Natural killer cell treated with Interleukin-12 subunit alpha and Interleukin-12 subunit beta and Interleukin-15 and Interleukin-18, amount 100 ng/mL, for 72 hours (primary cell): ENCODE data around the gene PMEPA1. TPM values are rescaled to one million over a fixed set of nuclear protein-coding genes. Genes with fewer than 3 reads are reported as not detected.

Experiments used
- ATAC-seq, 2 donors: fragments of 150-1000 bp; cut with Tn5 transposase in 1 of 2; sonication (Bioruptor Pico), chemical (Tn5 transposase) in 1 of 2; 2 replicates each; pipeline ENCODE4 v1.10.0; 2021
- DNase-seq: peaks from one replicate; pipeline ENCODE4 v3.0.0; 2022; ENCODE audit warnings: low spot score
- H3K27ac Mint-ChIP-seq, 2 donors: 1 replicate in 1 of 2; 2 replicates in 1 of 2; pipeline ENCODE4 v1.8.0; 2022; ENCODE audit warnings: mixed read lengths in 2 of 2, mild to moderate bottlenecking in 1 of 2, moderate library complexity in 1 of 2
- H3K27me3 Mint-ChIP-seq, 2 donors: 1 replicate in 1 of 2; 2 replicates in 1 of 2; pipeline ENCODE4 v1.8.0; 2022; ENCODE audit warnings: mixed read lengths in 2 of 2
- H3K36me3 Mint-ChIP-seq: one replicate; pipeline ENCODE4 v1.8.0; 2022; ENCODE audit warnings: mixed read lengths
- H3K4me1 Mint-ChIP-seq, 2 donors: 1 replicate in 1 of 2; 2 replicates in 1 of 2; pipeline ENCODE4 v1.8.0; 2022; ENCODE audit warnings: low read depth in 2 of 2, mixed read lengths in 2 of 2, mild to moderate bottlenecking in 1 of 2
- H3K4me3 Mint-ChIP-seq: one replicate; pipeline ENCODE4 v1.8.0; 2022; ENCODE audit warnings: mixed read lengths
- H3K9me3 Mint-ChIP-seq: 2 replicates; pipeline ENCODE4 v1.8.0; 2022; ENCODE audit warnings: mixed read lengths
- total RNA-seq, 2 donors: library from RNA; stranded (reverse); gene quantifications; one replicate each; pipeline ENCODE4 v1.2.3, GENCODE V29; 2022

The PMEPA1 gene
- total RNA-seq, 2 donors from 2014 or later: 0.08 TPM; not detected in 1

GRCh38 chr20:57622201-57622570 lies 87.6 kb downstream of the PMEPA1 start:
- H3K4me1 Mint-ChIP-seq: peaks cover 55 to 59% of the 10 kb centered on the region in 2 donors

GRCh38 chr20:57621421-57622200 lies 88.2 kb downstream of the PMEPA1 start:
- DNase-seq (no peak), ATAC-seq (no peak)
- H3K27ac Mint-ChIP-seq: peak overlapping the region; percentile 91 to 93
- H3K27me3 Mint-ChIP-seq: no peaks in the 10 kb centered on the region
- H3K36me3 Mint-ChIP-seq: no peaks in the 10 kb centered on the region
- no peaks in the 10 kb centered on the region for H3K9me3 Mint-ChIP-seq
- H3K4me1 Mint-ChIP-seq: peaks cover 58 to 60% of the 10 kb centered on the region in 2 donors
- peak overlapping the region; percentile 73 for H3K4me3 Mint-ChIP-seq

More at GRCh38 chr20:57622201-57622570, 87.6 kb downstream of the PMEPA1 start:
- Mint-ChIP-seq H3K27ac (no peak overlapping the region), H3K27me3 (no peaks in the 10 kb centered on the region), H3K4me3 (peak overlapping the region; percentile 21), H3K36me3 (no peaks in the 10 kb centered on the region), H3K9me3 (no peaks in the 10 kb centered on the region)
- DNase-seq (no peak), ATAC-seq (no peak)

- H3K27me3 Mint-ChIP-seq: no peaks in the 10 kb centered on the region
- DNase-seq (no peak), ATAC-seq (no peak)
- peak overlapping the region; percentile 73 for H3K4me3 Mint-ChIP-seq
- no peaks in the 10 kb centered on the region for H3K9me3 Mint-ChIP-seq
- H3K36me3 Mint-ChIP-seq: no peaks in the 10 kb centered on the region
- peak overlapping the region; percentile 91 to 93 for H3K27ac Mint-ChIP-seq
- peaks cover 53 to 55% of the 10 kb centered on the region in 2 donors for H3K4me1 Mint-ChIP-seq
Measured at GRCh38 chr20:57620999-57621398, 88.8 kb downstream of the PMEPA1 start.

DNA sequence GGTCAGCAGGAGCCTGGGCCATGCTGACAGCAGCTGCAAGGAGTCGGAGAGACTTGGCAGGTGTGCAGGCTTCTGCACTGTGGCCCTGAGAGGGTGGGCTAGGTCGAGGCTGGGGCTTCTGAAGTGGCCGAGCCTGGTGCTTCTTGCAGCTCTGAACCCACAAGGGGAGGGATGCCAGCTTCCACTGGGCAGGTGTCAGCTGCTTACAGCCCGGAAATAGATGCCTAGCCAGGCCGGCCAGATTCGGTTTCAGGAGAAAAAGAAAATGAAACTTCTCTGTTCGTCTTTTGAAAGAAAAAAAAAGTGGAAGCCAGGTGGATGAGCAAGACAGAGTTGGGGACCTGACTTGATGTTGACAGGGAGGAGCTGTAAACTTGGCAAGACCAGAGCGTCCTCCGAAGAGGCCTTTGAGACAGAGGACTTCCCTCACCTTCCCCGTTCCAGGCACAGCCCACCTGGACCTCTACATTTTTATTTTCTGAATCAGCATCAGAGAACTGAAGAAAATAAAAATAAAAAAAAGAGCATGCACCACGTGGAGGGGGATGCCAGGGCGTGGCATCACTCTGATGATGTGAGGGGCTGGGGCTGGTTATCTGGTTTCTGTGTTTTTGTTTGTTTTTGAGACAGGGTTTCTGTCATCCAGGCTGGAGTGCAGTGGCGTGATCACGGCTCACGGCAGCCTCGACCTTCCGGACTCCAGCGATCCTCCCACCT lies 89.4 kb downstream of the PMEPA1 start, which contains the start of gene ZBP1:
Gene ZBP1, minus strand, starts transcription at position 153 of the 717 bp plus-strand sequence. Its CDS starts 131 bp downstream, at position 22.
- no peaks in the 10 kb centered on the region for H3K36me3 Mint-ChIP-seq
- peak within 1 kb of the TSS; percentile 91 to 93 for H3K27ac Mint-ChIP-seq
- H3K4me3 Mint-ChIP-seq: peak within 1 kb of the TSS; percentile 73
- peaks cover 49 to 51% of the 10 kb centered on the region in 2 donors for H3K4me1 Mint-ChIP-seq
- no peaks in the 10 kb centered on the region for H3K27me3 Mint-ChIP-seq
- DNase-seq: peak; percentile 70
- ATAC-seq: peak; percentile 50 to 70
- H3K9me3 Mint-ChIP-seq: no peaks in the 10 kb centered on the region

DNA sequence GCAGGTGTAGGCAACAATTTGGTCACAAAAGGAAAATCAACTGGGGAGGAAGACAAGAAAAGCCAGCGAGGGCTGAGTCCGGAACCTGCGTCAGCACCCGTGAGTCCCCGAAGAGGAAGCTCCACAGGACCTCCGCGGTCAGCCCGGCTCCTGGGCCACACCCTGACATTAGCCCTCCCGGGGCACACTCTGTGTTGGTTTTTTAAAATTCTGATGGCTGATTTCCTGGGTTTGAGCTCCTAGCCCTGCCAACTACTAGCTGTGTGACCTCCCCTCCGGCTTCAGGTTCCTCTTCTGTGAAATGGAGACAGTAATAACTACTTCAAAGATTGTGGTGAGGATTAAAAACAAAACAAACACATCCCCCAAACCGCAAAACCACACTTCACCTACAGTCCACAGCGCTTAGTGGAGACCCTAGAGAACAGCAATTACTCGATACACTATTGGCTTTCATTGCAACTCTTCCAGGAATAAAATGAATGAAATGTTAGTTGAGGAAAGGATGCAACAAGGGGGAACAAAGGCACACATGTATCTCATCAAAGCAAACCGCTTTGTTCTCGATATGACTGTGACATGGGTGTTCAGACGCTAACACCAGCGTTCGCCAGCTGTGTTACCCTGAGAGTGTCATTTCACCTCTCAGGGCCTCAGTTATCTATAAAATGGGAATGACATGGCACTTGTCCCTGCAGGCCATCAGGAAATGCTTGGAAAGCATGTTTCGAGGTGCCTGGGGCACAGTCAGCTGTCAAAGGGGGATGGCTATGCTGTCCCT lies 90.6 kb downstream of the PMEPA1 start:
- Mint-ChIP-seq H3K27me3 (no peaks in the 10 kb centered on the region), H3K9me3 (no peaks in the 10 kb centered on the region), H3K4me3 (peak overlapping the region; percentile 73), H3K36me3 (no peaks in the 10 kb centered on the region), H3K4me1 (peaks cover 49 to 52% of the 10 kb centered on the region in 2 donors), H3K27ac (peak overlapping the region; percentile 91 to 93)
- DNase-seq (peak; percentile 85), ATAC-seq (peak; percentile 87 to 88)

- Mint-ChIP-seq H3K4me3 (peak overlapping the region; percentile 73), H3K27me3 (no peaks in the 10 kb centered on the region)
- ATAC-seq: peak in 1 of 2 donors; percentile 0
Measured at GRCh38 chr20:57618764-57619050, 91.1 kb downstream of the PMEPA1 start.

DNA sequence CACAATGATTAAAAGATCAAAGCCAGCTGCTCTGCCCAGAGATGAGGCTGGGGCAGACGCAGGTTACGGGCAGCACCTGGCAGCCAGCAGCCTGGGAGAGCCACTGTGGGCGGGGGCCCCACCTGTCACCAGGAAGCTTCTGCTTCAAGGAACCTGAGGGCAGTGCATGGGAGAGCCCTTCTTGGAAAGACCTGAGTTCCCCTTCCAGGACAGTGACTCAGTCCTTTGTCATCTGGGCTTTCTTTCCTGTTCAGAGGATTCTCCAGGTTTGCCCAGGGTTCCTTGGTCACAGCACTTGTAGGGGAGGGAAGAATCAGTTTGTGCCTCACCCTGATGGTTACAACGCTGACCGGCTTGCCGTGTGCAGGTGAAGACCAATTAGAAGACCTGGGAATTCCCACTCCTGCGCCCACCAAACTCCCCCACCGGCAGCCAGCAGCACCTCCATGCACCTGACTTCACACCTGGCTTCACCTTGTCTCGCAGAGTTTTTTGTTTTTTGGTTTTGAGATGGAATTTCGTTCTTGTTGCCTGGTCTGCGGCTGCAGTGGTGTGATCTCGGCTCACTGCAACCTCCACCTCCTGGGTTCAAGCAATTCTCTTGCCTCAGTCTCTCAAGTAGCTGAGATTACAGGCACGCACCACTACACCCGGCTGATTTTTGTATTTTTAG lies 91.6 kb downstream of the PMEPA1 start:
- Mint-ChIP-seq H3K9me3 (no peaks in the 10 kb centered on the region), H3K27ac (peak overlapping the region; percentile 91 to 93), H3K27me3 (no peaks in the 10 kb centered on the region), H3K4me1 (peaks cover 47 to 52% of the 10 kb centered on the region in 2 donors), H3K36me3 (no peaks in the 10 kb centered on the region), H3K4me3 (peak overlapping the region; percentile 73)
- DNase-seq (no peak), ATAC-seq (no peak)

More at GRCh38 chr20:57618764-57619050, 91.1 kb downstream of the PMEPA1 start:
- Mint-ChIP-seq H3K9me3 (no peaks in the 10 kb centered on the region), H3K27ac (peak overlapping the region; percentile 91 to 93), H3K4me1 (peaks cover 47 to 52% of the 10 kb centered on the region in 2 donors), H3K36me3 (no peaks in the 10 kb centered on the region)
- DNase-seq: no peak

GRCh38 chr20:57617079-57617795 lies 92.6 kb downstream of the PMEPA1 start:
- H3K4me1 Mint-ChIP-seq: peaks cover 42 to 45% of the 10 kb centered on the region in 2 donors
- peak overlapping the region; percentile 91 to 93 for H3K27ac Mint-ChIP-seq
- ATAC-seq (no peak), DNase-seq (no peak)
- no peaks in the 10 kb centered on the region for H3K9me3 Mint-ChIP-seq
- H3K27me3 Mint-ChIP-seq: no peaks in the 10 kb centered on the region
- peak overlapping the region; percentile 33 for H3K4me3 Mint-ChIP-seq
- no peaks in the 10 kb centered on the region for H3K36me3 Mint-ChIP-seq

GRCh38 chr20:57616143-57616951 lies 93.5 kb downstream of the PMEPA1 start:
- H3K4me3 Mint-ChIP-seq: no peak overlapping the region
- H3K4me1 Mint-ChIP-seq: peaks cover 40 to 44% of the 10 kb centered on the region in 2 donors
- H3K27me3 Mint-ChIP-seq: no peaks in the 10 kb centered on the region
- ATAC-seq (no peak), DNase-seq (no peak)
- no peaks in the 10 kb centered on the region for H3K36me3 Mint-ChIP-seq
- H3K27ac Mint-ChIP-seq: peak overlapping the region in 1 of 2 donors; percentile 91
- H3K9me3 Mint-ChIP-seq: no peaks in the 10 kb centered on the region

DNA sequence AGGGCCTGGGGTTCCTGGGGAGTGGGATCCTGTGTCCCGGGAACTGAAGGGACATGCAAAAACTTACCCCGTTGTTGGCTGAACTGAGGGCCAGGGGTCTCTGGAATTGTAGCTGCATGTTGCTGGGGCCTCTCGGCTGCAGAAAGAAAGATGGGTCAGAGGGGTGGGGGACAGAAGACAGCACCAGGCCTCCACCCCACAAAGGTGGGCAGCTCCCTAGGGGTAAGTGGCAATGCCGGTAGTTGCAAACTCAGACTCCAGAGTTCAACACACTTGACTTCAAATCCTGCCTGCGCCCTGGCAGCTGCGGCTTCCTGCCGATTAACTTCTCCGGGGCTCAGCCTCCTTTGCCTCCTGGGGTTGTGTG lies 94.4 kb downstream of the PMEPA1 start:
- Mint-ChIP-seq H3K27ac (peak overlapping the region in 1 of 2 donors; percentile 23), H3K27me3 (no peaks in the 10 kb centered on the region), H3K4me3 (no peak overlapping the region), H3K4me1 (peaks cover 34 to 36% of the 10 kb centered on the region in 2 donors), H3K9me3 (no peaks in the 10 kb centered on the region), H3K36me3 (no peaks in the 10 kb centered on the region)
- DNase-seq: no peak
- ATAC-seq: no peak

DNA sequence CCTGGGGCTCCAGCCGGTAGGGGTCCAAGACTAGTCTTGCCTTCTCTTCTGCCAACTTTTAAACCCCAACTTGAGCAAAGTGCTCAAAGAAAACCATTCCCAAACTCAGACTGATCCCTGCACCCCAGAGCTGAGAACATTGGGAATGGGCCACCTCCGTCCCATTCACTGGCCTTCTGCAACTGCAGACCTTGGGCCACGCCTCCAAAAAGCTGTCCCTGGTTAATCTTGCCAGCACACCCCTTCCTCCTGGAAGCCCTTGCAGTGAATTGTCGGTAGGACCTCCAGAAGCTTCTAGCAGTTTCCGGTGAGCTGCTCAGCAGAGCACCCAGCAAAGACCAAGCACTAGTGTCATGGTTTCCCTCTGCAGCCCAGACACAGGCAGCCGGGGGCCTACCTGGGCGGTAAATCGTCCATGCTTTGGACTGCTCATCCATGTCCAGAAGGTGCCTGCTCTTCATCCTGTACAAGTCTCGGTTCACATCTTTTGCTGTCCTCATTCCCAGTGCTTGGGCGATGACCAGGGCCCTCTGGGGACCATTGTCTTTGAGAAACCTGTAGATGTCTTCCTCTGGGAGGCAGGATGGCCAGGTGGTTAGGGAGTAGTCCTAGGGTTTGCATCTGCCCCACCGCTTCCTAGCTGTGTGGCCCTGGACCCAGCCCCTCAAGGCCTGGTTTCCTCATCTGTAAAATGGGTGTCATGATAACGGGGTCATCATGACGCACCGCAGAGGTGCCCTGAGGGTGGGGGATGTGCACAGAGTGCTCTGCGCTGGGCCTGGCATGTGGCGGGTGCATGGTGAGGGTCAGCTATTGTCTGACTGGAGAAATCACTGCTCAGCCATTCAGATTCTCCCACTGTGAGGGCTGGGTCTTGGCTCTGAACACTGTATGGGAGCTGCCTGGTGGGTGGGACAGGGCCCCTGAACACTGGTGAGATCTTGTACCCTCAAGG lies 95.0 kb downstream of the PMEPA1 start:
- no peak for DNase-seq
- no peak overlapping the region for H3K27ac Mint-ChIP-seq
- no peaks in the 10 kb centered on the region for H3K36me3 Mint-ChIP-seq
- no peak for ATAC-seq
- no peak overlapping the region for H3K4me3 Mint-ChIP-seq
- H3K4me1 Mint-ChIP-seq: peaks cover 28 to 29% of the 10 kb centered on the region in 2 donors
- H3K9me3 Mint-ChIP-seq: no peaks in the 10 kb centered on the region
- H3K27me3 Mint-ChIP-seq: no peaks in the 10 kb centered on the region
